ENCODE measurements around the gene SUMO1. TPM values are rescaled to one million over a fixed set of nuclear protein-coding genes. Genes with fewer than 3 reads are reported as not detected.

The SUMO1 gene
- total and polyA plus RNA-seq, 9 of the 15 experiments (the other 6 are each of a cell fraction or from before 2014, with no cell fraction given), result 63.7 to 292 (median 92.0) TPM

GRCh38 chr2:202237787-202238233 lies 587 bp downstream of the SUMO1 start (continued):
- TF ChIP-seq ARID4B (CRISPR knock-in tag; IDR thresholded peaks at IDR 0.05) (0 out of 2 replicates have a peak, but pooled peaks have one; percentile 0), MCM2 (IDR thresholded peaks at IDR 0.05; ENCODE audit: low read depth) (no peak), ZNF79 (CRISPR knock-in tag; IDR thresholded peaks at IDR 0.05; ENCODE audit: low read depth) (no peak), RBFOX2 (IDR thresholded peaks at IDR 0.05; ENCODE audit: low read depth, low read length) (peak; percentile 59; the same call in 1 of the 2 replicates), BCOR (IDR thresholded peaks at IDR 0.05) (no peak), CC2D1A (IDR thresholded peaks at IDR 0.05) (no peak)

GRCh38 chr2:202221873-202222272 lies 16.5 kb downstream of the SUMO1 start:
- peak; percentile 99 for FAIRE-seq
- Histone ChIP-seq H3K9me3 (replicated peaks; ENCODE audit: control insufficient read depth, insufficient read depth, low read depth, low read length) (no peaks in the 10 kb centered on the region), H3K4me3 (no peak overlapping the region), H3K36me3 (ENCODE audit: control insufficient read depth, insufficient read depth, low read length) (peaks cover 17% of the 10 kb centered on the region; the same call in 2 of the 3 replicates), H3K4me2 (ENCODE audit: insufficient read depth, low read length) (peak overlapping the region; percentile 66), H2AFZ (ENCODE audit: low read depth, low read length) (no peak overlapping the region), H4K20me1 (replicated peaks; ENCODE audit: control insufficient read depth, insufficient read depth, low read length) (peaks cover 3% of the 10 kb centered on the region; the same call in 1 of the 2 replicates), H3K79me2 (ENCODE audit: control insufficient read depth, insufficient read depth, low read length) (peaks cover 77% of the 10 kb centered on the region), H3K9me1 (ENCODE audit: control insufficient read depth, insufficient read depth, low read length) (no peaks in the 10 kb centered on the region), H3K27me3 (ENCODE audit: control insufficient read depth in 2 of 2, insufficient read depth in 2 of 2, low read length in 2 of 2) (no peaks in the 10 kb centered on the region), H3K27ac (ENCODE audit: extremely low read depth, low read depth, low read length) (peak overlapping the region; percentile 55), H3K9ac (ENCODE audit: insufficient read depth in 1 of 2, low read depth in 2 of 2, low read length in 2 of 2) (peak overlapping the region in 1 of 2 experiments; percentile 48; a peak in 2 of 4 replicates), H3K4me1 (replicated peaks in 1 of 2; ENCODE audit: control insufficient read depth in 2 of 2, insufficient read depth in 2 of 2, low read length in 2 of 2) (peaks cover 6 to 12% of the 10 kb centered on the region in 2 experiments; a peak in 3 of 5 replicates)
- no TSS peak for BruUV-seq (replicated peaks)
- ATAC-seq, result peak; percentile 97
- CTCF ChIA-PET (ENCODE audit: low intra/inter-chr PET ratio), result interaction anchor here (0.6 kb wide), 1 partner anchor 78 kb away, joined by 3 read pairs; no protein-coding TSS in a partner anchor
- DNase-seq (ENCODE audit: extremely low read depth in 1 of 4, low spot score in 3 of 4), result peak; percentile 23 to 87 (median 54)
- in situ Hi-C loops (cut with MboI), result no loop called here
- POLR2A ChIA-PET, result interaction anchor here (0.6 to 1.9 kb wide), 5 partner anchors 9 to 57 kb away, joined by 3 to 11 read pairs (median 4); no protein-coding TSS in a partner anchor
- intact Hi-C loops (cut with micrococcal nuclease), result loop anchor here (5.0 kb wide), 1 partner anchor 45 kb away; the partner anchor contains the start of gene NOP58
- WGBS (ENCODE audit: insufficient coverage, low coverage, missing lambda C conversion rate), result 0% methylated on average over 1 of the region's 1 CpG
- TF ChIP-seq PML (IDR thresholded peaks at IDR 0.05; ENCODE audit: low read length) (peak; percentile 64), TEAD2 (tag; IDR thresholded peaks at IDR 0.05) (0 out of 2 replicates have a peak, but pooled peaks have one; percentile 21), E2F5 (CRISPR knock-in tag; IDR thresholded peaks at IDR 0.05) (no peak), TCFL5 (CRISPR knock-in tag; conservative IDR thresholded peaks at IDR 0.05) (no peak), CBX3 (IDR thresholded peaks at IDR 0.05; ENCODE audit: borderline replicate concordance in 1 of 2, low read length in 2 of 2) (peak in 1 of 2 experiments; percentile 66; a peak in 1 of 3 replicates), HMBOX1 (IDR thresholded peaks at IDR 0.05) (peak; percentile 62; the same call in 1 of the 2 replicates), IRF9 (tag; IDR thresholded peaks at IDR 0.05) (no peak), ZBTB7A (IDR thresholded peaks at IDR 0.05; ENCODE audit: borderline replicate concordance, control insufficient read depth, low read depth, low read length) (peak; percentile 57; the same call in 1 of the 2 replicates)

Measured in K562 (cell line).